ENCODE measurements around the gene AKR1B1.

AKR1B1 gene

DNA sequence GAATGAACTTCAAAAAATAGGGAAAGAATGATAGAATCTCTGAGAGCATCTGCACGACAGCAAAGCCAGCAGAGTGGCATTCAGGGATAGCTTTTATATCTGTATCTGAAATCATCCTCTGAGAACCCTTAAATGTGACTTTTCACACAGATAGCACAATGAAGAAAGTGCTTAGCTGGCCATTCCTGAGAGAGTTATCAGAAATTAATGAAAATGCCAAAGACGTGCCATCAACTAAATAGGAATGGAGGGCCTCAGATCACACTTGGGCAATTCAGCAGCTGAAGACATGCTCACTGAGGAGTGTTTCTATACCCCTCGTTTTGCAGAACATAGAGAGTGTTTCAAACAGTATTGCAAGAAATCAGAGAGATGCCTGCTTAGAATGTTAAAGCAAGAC, 51.6 kb downstream of the AKR1B1 start:
- no peak for DNase-seq

DNA sequence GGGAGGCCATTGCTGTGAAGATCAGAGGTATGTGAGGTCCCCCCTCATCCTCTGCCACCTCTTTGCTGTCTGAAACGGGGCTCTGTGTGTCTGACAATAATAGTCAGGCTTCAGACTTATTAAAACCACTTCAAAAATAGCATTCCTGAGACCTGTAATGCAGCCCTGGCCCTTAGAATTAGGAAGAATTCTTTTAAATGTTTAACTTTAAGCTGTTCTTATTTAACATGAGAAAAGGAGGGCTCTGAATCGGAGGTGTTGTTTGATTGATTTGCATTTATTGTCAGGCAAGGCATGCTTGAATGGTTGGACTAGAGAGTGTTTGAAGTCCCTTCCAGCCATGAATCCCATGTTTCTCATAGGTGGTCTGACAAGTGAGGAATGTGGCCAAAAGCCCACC, 52.5 kb downstream of the AKR1B1 start:
- no peak for DNase-seq

DNA sequence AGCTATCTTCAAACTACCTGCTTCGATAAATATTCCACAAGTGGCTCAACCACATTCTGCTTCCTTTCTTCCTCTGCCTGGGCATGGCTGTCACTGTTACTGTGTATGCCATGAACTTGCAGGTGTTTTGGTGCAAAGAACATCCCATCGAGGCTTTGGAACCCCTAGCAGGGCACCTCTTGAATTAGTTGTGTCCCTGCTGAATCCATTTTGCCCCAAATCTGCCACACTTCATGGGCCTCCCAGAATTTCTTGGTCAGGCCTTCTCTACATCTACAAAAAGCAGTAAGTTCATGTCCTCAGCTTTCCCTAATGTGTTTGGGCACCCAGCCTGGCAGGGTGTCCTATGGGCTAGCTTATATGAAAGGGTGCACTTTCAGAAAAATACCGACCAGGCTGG, 53.6 kb downstream of the AKR1B1 start:
- no peak for DNase-seq

DNA sequence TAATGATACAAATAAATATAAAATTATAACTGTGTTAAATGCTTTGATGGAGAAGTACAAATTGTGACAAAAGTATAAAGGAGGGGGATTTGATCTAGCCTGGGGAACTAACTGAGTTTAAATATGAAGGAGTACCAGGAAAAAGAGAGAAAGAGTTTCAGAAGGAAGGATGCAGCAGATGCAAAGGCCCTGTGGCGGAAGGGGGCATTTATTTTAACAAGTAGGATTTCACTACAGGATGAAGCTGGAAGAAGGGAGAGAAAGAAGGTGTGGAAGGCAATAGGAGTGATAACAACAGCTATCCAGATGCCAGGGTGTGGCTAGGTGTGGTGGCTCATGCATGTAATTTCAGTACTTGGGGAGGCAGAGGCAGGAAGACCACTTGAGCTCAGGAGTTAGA, 55.8 kb downstream of the AKR1B1 start:
- no peak for DNase-seq

DNA sequence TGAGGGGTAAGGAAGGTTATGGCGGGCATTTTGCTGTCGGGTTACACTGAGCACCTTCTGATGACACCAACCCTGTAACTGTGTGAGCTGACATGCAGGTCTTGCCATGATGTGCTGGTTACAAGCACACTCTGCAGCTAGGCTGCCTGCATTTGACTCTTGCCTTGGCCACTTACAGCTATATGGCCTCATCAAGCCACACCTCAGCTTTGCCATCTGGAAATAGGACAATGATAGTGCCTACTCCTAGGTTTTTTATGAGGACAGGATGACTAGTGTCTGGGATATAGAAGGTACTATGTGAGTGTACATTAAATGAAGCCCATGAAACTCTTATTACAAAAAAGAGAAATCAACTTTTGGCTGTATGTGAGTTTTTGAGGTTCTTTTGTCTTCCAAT, 58.0 kb downstream of the AKR1B1 start:
- DNase-seq = no peak

DNA sequence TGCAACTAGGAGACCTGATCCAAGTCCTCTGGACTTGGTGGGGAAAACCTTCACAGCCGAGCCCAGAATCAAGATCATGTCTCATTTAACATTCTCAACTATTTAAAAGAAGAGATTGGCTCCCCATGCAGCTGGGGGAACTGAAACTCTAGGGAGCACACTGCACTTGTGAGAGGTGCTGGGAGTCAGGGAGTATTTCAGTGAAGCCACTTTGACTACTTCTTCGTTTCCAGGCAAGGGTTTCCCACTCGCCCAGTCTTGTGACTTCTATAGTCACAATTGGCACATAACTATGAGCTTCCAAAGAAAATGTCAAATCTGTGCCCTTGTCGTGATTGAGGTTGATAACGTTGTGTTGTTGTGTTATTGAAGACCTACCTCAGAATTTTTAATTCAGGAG, 62.9 kb downstream of the AKR1B1 start:
- no peak for DNase-seq

DNA sequence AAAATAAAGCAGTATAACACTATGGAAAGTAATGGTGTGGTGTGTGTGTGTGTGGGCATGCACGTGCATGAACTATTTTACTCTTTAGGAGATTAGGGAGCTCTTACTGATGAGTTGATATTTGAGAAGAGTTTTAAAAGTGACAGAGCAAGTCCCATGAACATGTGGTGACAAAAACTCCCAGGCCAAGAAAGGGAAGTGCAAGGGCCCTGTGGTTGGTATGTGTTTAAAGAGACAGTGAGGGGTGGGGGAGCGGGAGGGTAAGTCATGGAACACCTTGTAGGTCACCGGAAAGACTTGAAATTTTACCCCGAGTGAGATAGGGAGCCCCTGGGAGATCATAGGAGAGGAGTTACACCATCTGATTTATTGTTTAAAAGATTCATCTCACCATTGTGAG, 63.3 kb downstream of the AKR1B1 start:
- DNase-seq = no peak

DNA sequence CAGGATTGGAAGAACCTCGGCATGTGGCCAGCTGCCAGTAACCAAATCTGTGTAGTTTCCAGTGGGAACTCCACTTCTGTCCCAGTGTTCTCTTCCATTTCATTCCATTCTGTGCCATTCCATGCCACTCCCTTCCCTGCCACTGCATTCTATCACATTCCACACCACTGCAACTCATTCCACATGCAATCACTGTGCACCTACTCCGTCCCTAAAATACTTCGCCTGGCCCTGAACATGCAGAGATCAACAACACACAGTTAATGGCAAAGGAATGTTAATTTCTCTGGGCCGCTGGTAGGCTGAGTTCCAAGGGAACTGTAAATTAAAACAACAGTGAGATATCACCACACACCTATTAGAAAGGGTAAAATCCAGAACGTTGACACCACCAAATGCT, 64.8 kb downstream of the AKR1B1 start:
- no peak for DNase-seq
